ENCODE measurements around the gene TRPM4.

- TF ChIP-seq TARDBP (IDR thresholded peaks at IDR 0.05) (no peak), ZNF384 (IDR thresholded peaks at IDR 0.05) (no peak), SP1 (IDR thresholded peaks at IDR 0.05) (no peak), SUZ12 (IDR thresholded peaks at IDR 0.05) (no peak), BHLHE40 (IDR thresholded peaks at IDR 0.05; ENCODE audit: borderline replicate concordance) (no peak), CTBP1 (IDR thresholded peaks at IDR 0.05; ENCODE audit: borderline replicate concordance) (no peak), ELF4 (IDR thresholded peaks at IDR 0.05) (no peak), ARNT (IDR thresholded peaks at IDR 0.05) (no peak), FOXK2 (IDR thresholded peaks at IDR 0.05) (no peak), LEF1 (IDR thresholded peaks at IDR 0.05; ENCODE audit: borderline replicate concordance) (no peak), PKNOX1 (IDR thresholded peaks at IDR 0.05) (no peak), L3MBTL2 (conservative IDR thresholded peaks at IDR 0.05) (no peak), FOXM1 (IDR thresholded peaks at IDR 0.05; ENCODE audit: borderline replicate concordance) (no peak), HDGF (IDR thresholded peaks at IDR 0.05; ENCODE audit: borderline replicate concordance) (no peak)
Measured at GRCh38 chr19:49189259-49189658, 31.7 kb downstream of the TRPM4 start.

Measured in HEK293T (cell line).